ENCODE data around the gene NISCH. TPM values are rescaled to one million over a fixed set of nuclear protein-coding genes. Genes with fewer than 3 reads are reported as not detected.
A peak's percentile ranks its signal among the peaks of the same experiment; 100 is the strongest.

NISCH gene
- total RNA-seq, 2 donors from 2014 or later: 95.9 to 124 TPM

- Histone ChIP-seq H3K4me1 (ENCODE audit: control insufficient read depth in 1 of 2, low read depth in 2 of 2) (peaks cover 11 to 20% of the 10 kb centered on the region in 2 donors), H3K36me3 (no peaks in the 10 kb centered on the region), H3K27me3 (replicated peaks; ENCODE audit: insufficient read depth) (no peaks in the 10 kb centered on the region), H3K4me3 (no peak overlapping the region), H3K9me3 (no peaks in the 10 kb centered on the region), H3K27ac (no peak overlapping the region)
- ATAC-seq (ENCODE audit: insufficient number of reproducible peaks, low FRiP score, low read depth) (no peak), DNase-seq (ENCODE audit: low spot score) (no peak)
- TF ChIP-seq, protein P1, sequence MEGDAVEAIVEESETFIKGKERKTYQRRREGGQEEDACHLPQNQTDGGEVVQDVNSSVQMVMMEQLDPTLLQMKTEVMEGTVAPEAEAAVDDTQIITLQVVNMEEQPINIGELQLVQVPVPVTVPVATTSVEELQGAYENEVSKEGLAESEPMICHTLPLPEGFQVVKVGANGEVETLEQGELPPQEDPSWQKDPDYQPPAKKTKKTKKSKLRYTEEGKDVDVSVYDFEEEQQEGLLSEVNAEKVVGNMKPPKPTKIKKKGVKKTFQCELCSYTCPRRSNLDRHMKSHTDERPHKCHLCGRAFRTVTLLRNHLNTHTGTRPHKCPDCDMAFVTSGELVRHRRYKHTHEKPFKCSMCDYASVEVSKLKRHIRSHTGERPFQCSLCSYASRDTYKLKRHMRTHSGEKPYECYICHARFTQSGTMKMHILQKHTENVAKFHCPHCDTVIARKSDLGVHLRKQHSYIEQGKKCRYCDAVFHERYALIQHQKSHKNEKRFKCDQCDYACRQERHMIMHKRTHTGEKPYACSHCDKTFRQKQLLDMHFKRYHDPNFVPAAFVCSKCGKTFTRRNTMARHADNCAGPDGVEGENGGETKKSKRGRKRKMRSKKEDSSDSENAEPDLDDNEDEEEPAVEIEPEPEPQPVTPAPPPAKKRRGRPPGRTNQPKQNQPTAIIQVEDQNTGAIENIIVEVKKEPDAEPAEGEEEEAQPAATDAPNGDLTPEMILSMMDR (IDR thresholded peaks at IDR 0.05): no peak
Observed at GRCh38 chr3:52451237-52452083, 3.9 kb upstream of the NISCH start.

DNA sequence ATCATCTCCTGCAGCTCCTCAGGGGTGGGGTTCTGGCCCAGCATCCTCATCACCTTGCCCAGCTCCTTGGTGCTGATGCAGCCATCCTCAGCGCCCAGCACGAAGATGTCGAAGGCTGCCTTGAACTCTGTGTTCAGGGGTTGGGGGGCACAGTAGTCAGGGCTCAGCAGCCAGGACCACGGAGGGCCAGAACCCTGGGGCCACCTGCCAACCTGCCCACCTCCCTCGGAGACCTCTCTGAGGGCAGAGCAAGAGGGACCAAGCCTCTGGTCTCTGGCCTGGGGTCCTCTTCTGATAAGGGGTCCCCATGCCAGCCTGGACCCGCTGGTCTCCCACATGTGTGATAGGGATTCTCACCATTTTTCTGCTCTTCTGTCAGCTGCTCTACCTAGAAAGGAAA lies 3.3 kb upstream of the NISCH start:
- H3K36me3 ChIP-seq: no peaks in the 10 kb centered on the region
- no peak for DNase-seq (ENCODE audit: low spot score)
- H3K27ac ChIP-seq: no peak overlapping the region
- peaks cover 16 to 27% of the 10 kb centered on the region in 2 donors for H3K4me1 ChIP-seq (ENCODE audit: control insufficient read depth in 1 of 2, low read depth in 2 of 2)
- no peaks in the 10 kb centered on the region for H3K9me3 ChIP-seq
- TF ChIP-seq, protein P1 (IDR thresholded peaks at IDR 0.05): no peak
- no peak for ATAC-seq (ENCODE audit: insufficient number of reproducible peaks, low FRiP score, low read depth)
- no peaks in the 10 kb centered on the region for H3K27me3 ChIP-seq (replicated peaks; ENCODE audit: insufficient read depth)
- H3K4me3 ChIP-seq: no peak overlapping the region

- no peak for DNase-seq (ENCODE audit: low spot score)
- H3K27me3 ChIP-seq (replicated peaks; ENCODE audit: insufficient read depth): no peaks in the 10 kb centered on the region
- H3K27ac ChIP-seq: no peak overlapping the region
- H3K36me3 ChIP-seq: peaks cover under 1% of the 10 kb centered on the region
- H3K9me3 ChIP-seq: no peaks in the 10 kb centered on the region
- TF ChIP-seq, protein P1 (IDR thresholded peaks at IDR 0.05): no peak
- no peak overlapping the region for H3K4me3 ChIP-seq
- no peak for ATAC-seq (ENCODE audit: insufficient number of reproducible peaks, low FRiP score, low read depth)
- peaks cover 16 to 33% of the 10 kb centered on the region in 2 donors for H3K4me1 ChIP-seq (ENCODE audit: control insufficient read depth in 1 of 2, low read depth in 2 of 2)
Observed at GRCh38 chr3:52452570-52453221, 2.7 kb upstream of the NISCH start.

DNA sequence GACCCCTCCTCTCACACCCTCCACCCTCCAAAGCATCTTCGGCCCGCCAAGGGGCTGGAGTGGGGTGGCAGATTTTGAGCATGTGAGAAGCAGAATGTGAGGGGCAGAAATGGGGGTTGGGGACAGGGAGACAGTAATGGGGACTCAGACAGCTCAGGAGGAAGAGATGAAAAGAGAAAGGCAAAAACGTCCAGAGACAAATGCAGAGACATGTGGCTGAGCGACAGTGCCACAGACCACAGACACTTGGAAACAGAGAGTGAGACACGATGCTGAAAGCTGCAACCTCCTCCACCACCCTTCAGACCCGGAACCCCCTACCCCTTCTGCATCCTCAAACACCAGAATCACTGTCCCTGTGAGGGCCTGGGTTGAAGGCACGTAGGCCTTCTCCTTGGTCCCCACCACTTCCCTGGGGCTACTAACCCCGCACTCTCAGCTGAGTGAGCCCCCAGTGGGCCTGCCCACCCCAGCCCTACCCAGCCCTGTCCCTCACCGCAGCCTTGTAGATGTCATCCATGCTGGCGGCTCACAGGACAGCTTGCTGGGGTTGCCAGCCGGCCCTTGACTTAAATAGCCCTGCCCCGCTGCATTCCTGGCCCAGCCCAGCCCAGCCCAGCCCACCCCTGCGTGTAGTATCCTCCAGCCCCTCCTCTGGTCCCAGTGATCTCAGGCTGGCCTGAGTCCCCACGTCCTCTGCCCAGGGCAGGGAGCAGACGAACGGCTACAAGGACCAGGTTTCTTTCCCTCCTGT lies 1.7 kb upstream of the NISCH start, which contains the start of gene TNNC1:
TSS of gene TNNC1 (minus strand) at position 546 of the 754 bp plus-strand sequence. CDS start at position 520, 26 bp downstream.
- Histone ChIP-seq H3K4me1 (ENCODE audit: control insufficient read depth in 1 of 2, low read depth in 2 of 2) (peaks cover 16 to 34% of the 10 kb centered on the region in 2 donors), H3K27me3 (replicated peaks; ENCODE audit: insufficient read depth) (no peaks in the 10 kb centered on the region), H3K9me3 (no peaks in the 10 kb centered on the region), H3K27ac (peak within 1 kb of the TSS; percentile 94 to 96), H3K4me3 (peak within 1 kb of the TSS; percentile 97), H3K36me3 (peaks cover 9% of the 10 kb centered on the region)
- TF ChIP-seq, protein P1 (IDR thresholded peaks at IDR 0.05): no peak
- no peak for DNase-seq (ENCODE audit: low spot score)
- ATAC-seq (ENCODE audit: insufficient number of reproducible peaks, low FRiP score, low read depth): no peak
